ENCODE results near the gene MMUT. TPM values are rescaled to one million over a fixed set of nuclear protein-coding genes. Genes with fewer than 3 reads are reported as not detected.

Gene MMUT
- total RNA-seq, result 13.3 and 14.7 TPM in 2 replicates

GRCh38 chr6:49462927-49463611, at the start of gene MMUT, which contains the start of gene CENPQ:
TSS of gene MMUT (minus strand) at chr6:49463253. CDS start at chr6:49459466, 3,787 bp downstream.
TSS of gene CENPQ (plus strand) at chr6:49463370. CDS start at chr6:49470177, 6,807 bp downstream.

GRCh38 chr6:49499623-49500022, 36.6 kb upstream of the MMUT start, which contains the start of gene GLYATL3:
TSS of gene GLYATL3 (plus strand) at chr6:49499923. CDS start at chr6:49511991, 12,068 bp downstream.

Other genes with a start within 250 kb of the MMUT start
- gene CENPQ, start 117 bp upstream of the MMUT start, total RNA-seq, result 7.2 and 12.5 TPM in 2 replicates
- not detected in 2 replicates for gene GLYATL3, start 36.7 kb upstream of the MMUT start, total RNA-seq
- 1.5 and 6.5 TPM in 2 replicates for gene C6orf141, start 87.4 kb upstream of the MMUT start, total RNA-seq
- not detected in 2 replicates for gene RHAG, start 173.6 kb upstream of the MMUT start, total RNA-seq

Measured in subcutaneous preadipocyte (primary cell).